ENCODE results near the gene FLT3LG. TPM values are rescaled to one million over a fixed set of nuclear protein-coding genes. Genes with fewer than 3 reads are reported as not detected.

The FLT3LG gene
- total and polyA plus RNA-seq, 2 of the 8 experiments (the other 6 are each of a cell fraction or from before 2014, with no cell fraction given) = 1.6 to 3.2 TPM

DNA sequence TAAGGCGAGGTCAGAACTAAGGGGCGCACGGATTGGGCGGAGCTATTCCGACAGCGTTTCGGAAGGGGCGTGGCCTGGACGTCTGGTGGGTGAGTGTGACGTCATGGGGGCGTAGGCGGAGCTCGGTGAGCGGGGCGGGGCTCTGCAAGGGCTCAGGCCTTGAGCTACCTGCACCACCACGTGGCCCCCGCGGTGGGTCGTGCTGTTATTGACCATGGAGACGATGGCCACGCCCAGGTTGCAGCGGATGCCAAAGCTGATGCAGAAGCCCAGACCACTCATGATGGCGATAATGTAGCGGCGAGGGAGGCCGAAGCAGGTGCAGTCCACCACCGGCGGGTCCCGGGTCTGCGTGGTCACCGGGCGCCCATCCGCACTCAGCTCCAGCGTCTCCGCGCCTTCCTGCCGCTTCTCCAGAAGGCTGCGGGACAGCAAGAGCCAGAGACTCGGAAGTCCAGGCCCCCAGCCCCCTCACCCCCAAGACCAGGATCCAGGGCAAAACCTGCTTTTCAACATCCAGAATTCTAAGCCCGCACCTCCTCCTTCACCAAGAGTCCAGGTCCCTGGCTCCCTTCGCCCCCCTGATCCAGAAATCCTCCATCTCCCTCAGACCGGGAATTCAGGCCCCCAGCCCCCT is 37.5 kb upstream of the FLT3LG start:
- Histone ChIP-seq H3K4me3 (ENCODE audit: extremely low read depth in 1 of 4, insufficient read depth in 2 of 4, low read depth in 3 of 4, low read length in 4 of 4) (peak overlapping the region; percentile 26 to 55 (median 35); a peak in 7 of 8 replicates), H2BK12ac (ENCODE audit: low read depth, low read length) (0 out of 2 replicates have a peak overlapping the region, but pooled peaks have one; percentile 6), H3K27me3 (replicated peaks in 1 of 4; ENCODE audit: control insufficient read depth in 3 of 4, extremely low read depth in 1 of 4, insufficient read depth in 3 of 4, low read length in 3 of 4) (peaks cover 30 to 72% (median 62%) of the 10 kb centered on the region in 4 experiments), H3K4ac (replicated peaks; ENCODE audit: insufficient read length, low read depth, low read length) (no peak overlapping the region), H3K18ac (ENCODE audit: extremely low read depth, low read length) (no peak overlapping the region), H3K14ac (ENCODE audit: insufficient read length) (no peak overlapping the region), H3K36me3 (ENCODE audit: control insufficient read depth in 2 of 4, insufficient read depth in 4 of 4, low read length in 3 of 4) (no peaks in the 10 kb centered on the region), H4K5ac (ENCODE audit: insufficient read length, low read depth, low read length) (no peak overlapping the region), H3K27ac (ENCODE audit: low read depth, low read length) (no peak overlapping the region), H2BK120ac (replicated peaks; ENCODE audit: low read depth, low read length) (no peak overlapping the region), H3K23me2 (ENCODE audit: low read depth, low read length) (peaks cover 15% of the 10 kb centered on the region; the same call in 1 of the 2 replicates), H3K79me2 (ENCODE audit: control insufficient read depth in 1 of 2, insufficient read depth in 2 of 2, low read length in 2 of 2) (no peaks in the 10 kb centered on the region), H3K56ac (replicated peaks; ENCODE audit: insufficient read length, low read depth, low read length) (no peak overlapping the region), H2AFZ (ENCODE audit: low read length) (peak overlapping the region; percentile 84; the same call in 1 of the 2 replicates), H3K79me1 (ENCODE audit: low read depth, low read length) (no peaks in the 10 kb centered on the region), H3K4me1 (replicated peaks in 1 of 4; ENCODE audit: control insufficient read depth in 3 of 4, insufficient read depth in 4 of 4, low read length in 3 of 4) (peaks cover 0 to 16% (median 12%) of the 10 kb centered on the region in 4 experiments; a peak in 5 of 7 replicates), H2BK5ac (ENCODE audit: low read depth, low read length) (no peak overlapping the region), H2BK20ac (ENCODE audit: low read length) (no peak overlapping the region), H3K23ac (ENCODE audit: insufficient read length) (no peak overlapping the region), H2BK15ac (ENCODE audit: low read length) (peak overlapping the region; percentile 90; the same call in 1 of the 2 replicates), H4K91ac (replicated peaks; ENCODE audit: insufficient read length, low read length) (no peak overlapping the region), H3K9me3 (ENCODE audit: insufficient read depth in 2 of 2, low read depth in 1 of 2, low read length in 1 of 2) (peaks cover 0 to 2% of the 10 kb centered on the region in 2 experiments; a peak in 1 of 4 replicates), H3K4me2 (ENCODE audit: insufficient read depth in 1 of 2, low read depth in 2 of 2, low read length in 2 of 2) (peak overlapping the region; percentile 52 to 80), H2AK5ac (ENCODE audit: low read depth, low read length) (no peak overlapping the region), H4K20me1 (replicated peaks in 1 of 2; ENCODE audit: control insufficient read depth in 1 of 2, insufficient read depth in 2 of 2, low read length in 2 of 2) (no peaks in the 10 kb centered on the region), H4K8ac (ENCODE audit: extremely low read depth, insufficient read depth, low read length) (no peak overlapping the region), H3K9ac (replicated peaks in 1 of 4; ENCODE audit: extremely low read depth in 1 of 4, low read depth in 3 of 4, low read length in 3 of 4) (no peak overlapping the region)
- DNase-seq (ENCODE audit: low read depth in 1 of 2, low spot score in 2 of 2) (peak; percentile 89 to 100), FAIRE-seq (peak; percentile 75)
- ChIA-PET POLR2A (ENCODE audit: partially characterized antibody) (interaction anchor here (0.6 to 2.3 kb wide), 13 partner anchors 9 to 493 kb away, joined by 3 to 17 read pairs (median 4); partner anchors contain the start of genes ALDH16A1 and GFY), CTCF (ENCODE audit: partially characterized antibody) (interaction anchor here (0.8 to 4.7 kb wide), 16 partner anchors 9 to 103 kb away, joined by 3 to 38 read pairs (median 4); partner anchors contain the start of genes DKKL1, GFY and PTH2)
- 14% methylated on average over 39 of the region's 42 CpGs; no CpG with 5 or more reads in 1 of the 2 experiments for WGBS, 2 experiments (ENCODE audit: extremely low coverage in 1 of 2, insufficient coverage in 1 of 2, insufficient read length in 1 of 2, insufficient replicate concordance in 2 of 2, low coverage in 1 of 2, low lambda C conversion rate in 2 of 2, missing lambda C conversion rate in 1 of 2)
- TF ChIP-seq BRCA1 (IDR thresholded peaks at IDR 0.05; ENCODE audit: low read depth, low read length) = no peak
- no peak for TF ChIP-seq CHD1 (IDR thresholded peaks at IDR 0.05; ENCODE audit: low read depth, low read length)
- TF ChIP-seq NRF1 (IDR thresholded peaks at IDR 0.05; ENCODE audit: low read depth, low read length) = no peak
- TF ChIP-seq, protein P1, sequence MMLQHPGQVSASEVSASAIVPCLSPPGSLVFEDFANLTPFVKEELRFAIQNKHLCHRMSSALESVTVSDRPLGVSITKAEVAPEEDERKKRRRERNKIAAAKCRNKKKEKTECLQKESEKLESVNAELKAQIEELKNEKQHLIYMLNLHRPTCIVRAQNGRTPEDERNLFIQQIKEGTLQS (IDR thresholded peaks at IDR 0.05; ENCODE audit: insufficient read depth, low read depth, low read length) = 0 out of 2 replicates have a peak, but pooled peaks have one; percentile 33
- TF ChIP-seq TBP (IDR thresholded peaks at IDR 0.05; ENCODE audit: low read depth, low read length) = no peak
- peak; percentile 47 for TF ChIP-seq KDM4A (IDR thresholded peaks at IDR 0.05; ENCODE audit: low read depth, low read length, severe bottlenecking)
- TF ChIP-seq TEAD4 (IDR thresholded peaks at IDR 0.05; ENCODE audit: low read depth, low read length) = no peak
- TF ChIP-seq SP4 (IDR thresholded peaks at IDR 0.05; ENCODE audit: low read length) = 0 out of 2 replicates have a peak, but pooled peaks have one; percentile 41
- no peak for TF ChIP-seq CBX5 (IDR thresholded peaks at IDR 0.05; ENCODE audit: low read depth, low read length)
- no peak for TF ChIP-seq RFX5 (IDR thresholded peaks at IDR 0.05; ENCODE audit: borderline replicate concordance, low read depth, low read length)
- TF ChIP-seq SUZ12 (IDR thresholded peaks at IDR 0.05; ENCODE audit: low read length) = no peak

All from H1 (cell line).